ENCODE results near the gene CLASP1. TPM values are rescaled to one million over a fixed set of nuclear protein-coding genes. Genes with fewer than 3 reads are reported as not detected.

Gene CLASP1
- polyA plus RNA-seq, 1 donor (not counting 4 experiments of a cell fraction or from before 2014, with no cell fraction given), result 16.7 TPM

- no peaks in the 10 kb centered on the region for H3K79me2 ChIP-seq (ENCODE audit: control insufficient read depth, insufficient read depth, low read length)
- H3K4me1 ChIP-seq (ENCODE audit: control insufficient read depth, extremely low read depth, insufficient read depth, low read length), result no peaks in the 10 kb centered on the region
- H3K9ac ChIP-seq (ENCODE audit: control insufficient read depth, extremely low read depth, insufficient read depth, low read length), result no peak overlapping the region
- DNase-seq (ENCODE audit: low read depth, low spot score), result no peak
- H3K27me3 ChIP-seq (ENCODE audit: control insufficient read depth, extremely low read depth, insufficient read depth, low read length), result no peaks in the 10 kb centered on the region
- TF ChIP-seq EZH2 (IDR thresholded peaks at IDR 0.05; ENCODE audit: low read length) (no peak), CTCF (optimal IDR thresholded peaks at IDR 0.05 in 1 of 3, IDR thresholded peaks at IDR 0.05 in 1 of 3, conservative IDR thresholded peaks at IDR 0.05 in 1 of 3; ENCODE audit: extremely low read depth in 1 of 3, insufficient read depth in 2 of 3, low read length in 3 of 3) (peak in 1 of 3 experiments; percentile 6)
- H3K4me3 ChIP-seq (ENCODE audit: control insufficient read depth in 2 of 3, extremely low read depth in 1 of 3, insufficient read depth in 2 of 3, low read depth in 1 of 3, low read length in 3 of 3), result no peak overlapping the region
- dilution Hi-C loops (cut with MboI; ENCODE audit: extremely low pct_ligation_motif_present, low sequenced_read_pairs), result no loop called here
- no peak for FAIRE-seq
- no peak overlapping the region for H3K27ac ChIP-seq (ENCODE audit: control insufficient read depth, insufficient read depth, low read length)
- no peak overlapping the region for H2AFZ ChIP-seq (ENCODE audit: control insufficient read depth, low read length)
- H3K9me3 ChIP-seq (ENCODE audit: control insufficient read depth, low read depth, low read length), result no peaks in the 10 kb centered on the region
- peaks cover 31 to 40% of the 10 kb centered on the region in 2 experiments for H3K36me3 ChIP-seq (ENCODE audit: control insufficient read depth in 2 of 2, extremely low read depth in 1 of 2, insufficient read depth in 2 of 2, low read length in 2 of 2)
- no peaks in the 10 kb centered on the region for H4K20me1 ChIP-seq (ENCODE audit: control insufficient read depth, extremely low read depth, insufficient read depth, low read length)
- H3K4me2 ChIP-seq (ENCODE audit: control insufficient read depth, extremely low read depth, insufficient read depth, low read depth, low read length), result no peak overlapping the region
- no peaks in the 10 kb centered on the region for H3K9me1 ChIP-seq (ENCODE audit: control insufficient read depth, extremely low read depth, insufficient read depth, low read length)
Measured at GRCh38 chr2:121346407-121346806, 302.9 kb downstream of the CLASP1 start.

GRCh38 chr2:121345887-121346286, 303.4 kb downstream of the CLASP1 start:
- H3K4me2 ChIP-seq (ENCODE audit: control insufficient read depth, extremely low read depth, insufficient read depth, low read depth, low read length), result no peak overlapping the region
- no peak overlapping the region for H3K4me3 ChIP-seq (ENCODE audit: control insufficient read depth in 2 of 3, extremely low read depth in 1 of 3, insufficient read depth in 2 of 3, low read depth in 1 of 3, low read length in 3 of 3)
- FAIRE-seq (no peak), DNase-seq (ENCODE audit: low read depth, low spot score) (no peak)
- H3K27ac ChIP-seq (ENCODE audit: control insufficient read depth, insufficient read depth, low read length), result no peak overlapping the region
- H3K9ac ChIP-seq (ENCODE audit: control insufficient read depth, extremely low read depth, insufficient read depth, low read length), result no peak overlapping the region
- no peaks in the 10 kb centered on the region for H3K4me1 ChIP-seq (ENCODE audit: control insufficient read depth, extremely low read depth, insufficient read depth, low read length)
- no peak for TF ChIP-seq CTCF (optimal IDR thresholded peaks at IDR 0.05 in 1 of 3, IDR thresholded peaks at IDR 0.05 in 1 of 3, conservative IDR thresholded peaks at IDR 0.05 in 1 of 3; ENCODE audit: extremely low read depth in 1 of 3, insufficient read depth in 2 of 3, low read length in 3 of 3)
- TF ChIP-seq EZH2 (IDR thresholded peaks at IDR 0.05; ENCODE audit: low read length), result no peak
- H3K9me3 ChIP-seq (ENCODE audit: control insufficient read depth, low read depth, low read length), result no peaks in the 10 kb centered on the region
- H3K9me1 ChIP-seq (ENCODE audit: control insufficient read depth, extremely low read depth, insufficient read depth, low read length), result no peaks in the 10 kb centered on the region
- peaks cover 26 to 40% of the 10 kb centered on the region in 2 experiments for H3K36me3 ChIP-seq (ENCODE audit: control insufficient read depth in 2 of 2, extremely low read depth in 1 of 2, insufficient read depth in 2 of 2, low read length in 2 of 2)
- dilution Hi-C loops (cut with MboI; ENCODE audit: extremely low pct_ligation_motif_present, low sequenced_read_pairs), result no loop called here
- no peaks in the 10 kb centered on the region for H4K20me1 ChIP-seq (ENCODE audit: control insufficient read depth, extremely low read depth, insufficient read depth, low read length)
- no peaks in the 10 kb centered on the region for H3K79me2 ChIP-seq (ENCODE audit: control insufficient read depth, insufficient read depth, low read length)
- H3K27me3 ChIP-seq (ENCODE audit: control insufficient read depth, extremely low read depth, insufficient read depth, low read length), result no peaks in the 10 kb centered on the region
- H2AFZ ChIP-seq (ENCODE audit: control insufficient read depth, low read length), result no peak overlapping the region

All from keratinocyte (primary cell).